HG03045 (cell line): ENCODE data around the gene DSTYK.

Experiments used
- ATAC-seq: cut with Tn5 transposase; IDR thresholded peaks from one replicate; pipeline ENCODE4 v1.9.1; 2021; ENCODE audit warnings: mild to moderate bottlenecking, moderate library complexity; ENCODE audit not compliant: unreplicated experiment

DSTYK gene, protein sequence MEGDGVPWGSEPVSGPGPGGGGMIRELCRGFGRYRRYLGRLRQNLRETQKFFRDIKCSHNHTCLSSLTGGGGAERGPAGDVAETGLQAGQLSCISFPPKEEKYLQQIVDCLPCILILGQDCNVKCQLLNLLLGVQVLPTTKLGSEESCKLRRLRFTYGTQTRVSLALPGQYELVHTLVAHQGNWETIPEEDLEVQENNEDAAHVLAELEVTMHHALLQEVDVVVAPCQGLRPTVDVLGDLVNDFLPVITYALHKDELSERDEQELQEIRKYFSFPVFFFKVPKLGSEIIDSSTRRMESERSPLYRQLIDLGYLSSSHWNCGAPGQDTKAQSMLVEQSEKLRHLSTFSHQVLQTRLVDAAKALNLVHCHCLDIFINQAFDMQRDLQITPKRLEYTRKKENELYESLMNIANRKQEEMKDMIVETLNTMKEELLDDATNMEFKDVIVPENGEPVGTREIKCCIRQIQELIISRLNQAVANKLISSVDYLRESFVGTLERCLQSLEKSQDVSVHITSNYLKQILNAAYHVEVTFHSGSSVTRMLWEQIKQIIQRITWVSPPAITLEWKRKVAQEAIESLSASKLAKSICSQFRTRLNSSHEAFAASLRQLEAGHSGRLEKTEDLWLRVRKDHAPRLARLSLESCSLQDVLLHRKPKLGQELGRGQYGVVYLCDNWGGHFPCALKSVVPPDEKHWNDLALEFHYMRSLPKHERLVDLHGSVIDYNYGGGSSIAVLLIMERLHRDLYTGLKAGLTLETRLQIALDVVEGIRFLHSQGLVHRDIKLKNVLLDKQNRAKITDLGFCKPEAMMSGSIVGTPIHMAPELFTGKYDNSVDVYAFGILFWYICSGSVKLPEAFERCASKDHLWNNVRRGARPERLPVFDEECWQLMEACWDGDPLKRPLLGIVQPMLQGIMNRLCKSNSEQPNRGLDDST

DNA sequence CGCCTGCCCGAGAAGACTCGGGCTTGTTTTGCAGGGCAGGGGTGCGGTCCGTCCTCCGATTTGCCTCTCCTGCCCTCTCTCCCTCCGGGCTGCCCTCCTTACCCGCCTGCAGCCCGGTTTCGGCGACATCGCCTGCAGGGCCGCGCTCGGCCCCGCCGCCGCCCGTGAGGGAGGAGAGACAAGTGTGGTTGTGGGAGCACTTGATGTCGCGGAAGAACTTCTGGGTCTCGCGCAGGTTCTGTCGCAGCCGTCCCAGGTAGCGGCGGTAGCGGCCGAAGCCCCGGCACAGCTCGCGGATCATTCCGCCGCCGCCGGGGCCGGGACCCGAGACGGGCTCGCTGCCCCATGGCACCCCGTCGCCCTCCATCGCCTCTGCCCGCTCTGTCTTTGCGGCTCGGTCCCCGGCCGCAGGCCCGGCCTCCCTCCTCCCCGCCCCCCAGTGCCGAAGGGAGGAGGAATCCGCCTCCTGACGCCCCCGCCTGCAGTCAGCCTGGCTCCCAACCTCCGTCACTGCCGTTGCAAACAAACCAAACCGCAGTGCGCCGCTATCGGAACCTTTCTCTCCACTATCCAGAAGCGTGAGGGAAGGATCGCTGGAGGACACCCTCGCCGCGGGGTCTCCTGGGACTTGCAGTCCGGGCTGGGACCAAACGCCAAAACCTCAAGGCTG lies at the start of gene DSTYK:
Gene DSTYK, minus strand, starts transcription at position 534 of the 670 bp plus-strand sequence. Its CDS starts 167 bp downstream, at position 367.
- ATAC-seq, result peak; percentile 93

DNA sequence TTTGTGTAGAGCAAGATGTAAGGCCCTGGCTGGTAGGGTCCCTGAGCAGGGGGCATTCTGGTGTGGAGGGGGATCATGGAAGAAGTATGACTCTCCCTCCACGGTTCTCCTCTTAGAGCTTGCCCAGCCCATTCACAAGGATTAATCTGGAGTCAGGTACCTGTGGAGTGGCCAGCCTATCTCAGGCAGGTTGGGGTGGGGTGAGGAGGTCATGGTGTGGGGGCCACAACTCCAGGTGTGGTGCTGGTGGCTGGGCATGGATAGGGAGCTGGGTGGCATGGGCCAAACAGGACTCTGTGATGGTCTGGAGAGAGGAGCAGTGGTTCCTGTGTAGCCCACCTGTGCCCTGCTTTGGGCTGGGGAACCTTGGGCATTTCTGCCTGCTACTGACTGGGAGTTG lies 48.5 kb upstream of the DSTYK start:
- no peak for ATAC-seq

DNA sequence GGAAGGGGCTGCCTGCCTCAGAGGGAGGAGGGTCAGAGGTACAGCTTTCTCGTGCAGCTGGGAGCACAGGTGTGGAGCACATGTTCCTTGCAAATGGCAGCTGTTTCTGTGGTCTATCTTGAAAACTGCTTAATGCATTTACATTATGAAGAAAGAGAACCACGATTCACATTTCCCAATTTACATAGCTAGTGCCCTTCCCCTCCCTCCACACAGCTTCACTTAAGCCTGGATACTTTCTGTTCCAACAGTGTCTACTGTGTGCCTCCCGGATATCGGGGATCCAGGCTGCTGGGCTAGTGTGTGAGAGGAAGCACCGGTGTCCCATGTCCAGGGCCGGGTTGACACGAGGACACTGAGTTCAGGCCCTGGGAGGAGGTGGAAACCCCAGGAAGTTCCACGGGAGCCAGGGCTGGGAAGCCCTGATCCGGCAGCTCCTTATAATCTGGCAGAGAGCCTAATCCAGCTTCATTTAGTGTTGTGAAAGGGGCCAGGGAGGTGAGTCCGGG lies 47.9 kb upstream of the DSTYK start:
- no peak for ATAC-seq

DNA sequence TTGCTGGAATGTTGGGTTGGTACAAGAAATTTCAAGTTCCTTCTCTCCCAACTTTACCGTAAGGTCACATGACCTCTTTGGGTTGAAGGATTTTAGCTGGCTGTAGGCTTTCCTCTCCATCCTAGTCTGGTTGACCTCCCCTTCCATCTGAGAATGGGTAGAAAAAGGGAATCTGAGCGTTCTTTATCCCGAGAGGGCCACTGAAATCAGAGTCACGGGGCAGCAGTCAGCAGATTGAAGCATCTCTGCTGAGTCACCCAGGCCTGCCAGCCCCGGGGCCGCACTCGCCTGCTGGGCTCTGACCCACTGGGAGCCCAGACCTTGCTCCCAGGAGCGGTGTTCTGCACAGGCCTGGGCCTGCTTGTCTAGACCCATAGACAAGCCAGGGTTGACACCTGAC lies 47.2 kb upstream of the DSTYK start:
- no peak for ATAC-seq

DNA sequence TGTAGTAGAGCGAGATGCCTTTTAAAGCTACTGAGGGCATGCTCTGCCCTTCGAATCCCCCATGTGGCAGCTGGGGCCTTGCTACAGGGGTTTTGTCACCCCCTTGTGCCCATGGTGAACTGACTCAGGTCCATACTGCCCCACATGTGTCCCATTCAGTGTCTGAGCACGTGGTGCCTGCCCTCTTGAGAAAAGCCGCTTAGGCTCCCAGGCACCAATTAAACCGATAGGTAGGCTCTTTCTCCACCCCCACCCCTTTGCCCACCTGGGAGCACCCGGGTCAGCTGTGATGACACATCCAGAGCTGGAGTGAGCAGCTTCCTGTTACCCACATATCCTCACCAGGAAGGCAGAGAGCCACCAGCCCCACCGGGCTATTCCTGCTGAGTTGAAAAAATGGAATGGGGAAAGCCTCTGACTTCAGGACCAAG lies 46.8 kb upstream of the DSTYK start:
- ATAC-seq, result no peak

DNA sequence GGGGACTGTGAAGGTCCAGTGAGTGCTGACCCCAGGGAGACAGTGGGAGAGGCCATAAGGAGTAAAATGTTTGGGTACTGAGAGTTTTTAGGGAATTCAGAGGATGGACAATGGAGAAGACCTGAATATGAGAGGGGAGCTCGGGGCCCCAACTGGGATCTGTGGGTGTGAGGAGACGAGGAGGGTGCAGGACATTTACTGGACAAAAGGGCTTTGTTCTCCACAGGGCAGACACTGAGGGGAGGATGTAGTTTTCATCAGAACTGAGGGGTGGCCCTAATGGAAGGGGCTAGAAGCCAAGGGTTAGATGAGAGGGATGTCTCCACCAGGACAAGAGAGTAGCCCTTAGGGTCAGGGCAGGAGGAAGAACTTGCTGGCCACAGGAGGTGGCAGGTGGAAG lies 46.2 kb upstream of the DSTYK start:
- no peak for ATAC-seq

DNA sequence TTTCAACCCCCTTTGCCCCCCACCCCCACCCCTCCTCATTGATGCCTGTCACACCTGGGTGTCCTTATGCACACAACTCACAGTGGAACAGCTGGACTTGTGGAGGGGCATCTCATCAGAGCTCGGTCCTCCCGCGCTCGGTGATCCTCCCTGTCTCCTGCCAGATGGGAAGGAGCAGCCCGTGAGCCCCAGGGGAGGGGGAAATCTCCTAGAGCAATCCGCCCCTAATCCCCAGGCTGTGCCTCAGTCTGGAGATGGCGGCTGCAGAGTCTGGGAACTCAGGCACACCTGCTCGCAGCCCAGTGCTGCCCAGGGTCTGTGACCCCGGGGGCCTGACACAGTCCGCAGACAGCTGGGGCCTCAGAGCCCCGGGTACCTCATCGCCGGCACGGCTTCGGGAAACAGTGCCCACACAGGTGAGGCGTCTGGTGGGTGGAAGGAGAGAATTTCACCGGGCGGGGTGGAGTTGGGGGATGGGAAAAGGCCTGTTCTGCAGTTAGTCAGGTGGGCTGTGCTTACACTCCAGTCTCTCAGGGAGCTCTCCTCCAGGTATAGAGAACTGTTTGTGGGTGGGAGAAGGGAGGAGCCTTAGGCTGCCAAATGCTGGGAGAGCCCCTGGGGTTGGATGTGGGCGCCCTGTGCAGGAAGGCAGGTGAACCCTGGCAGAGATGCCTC lies 45.6 kb upstream of the DSTYK start:
- no peak for ATAC-seq

DNA sequence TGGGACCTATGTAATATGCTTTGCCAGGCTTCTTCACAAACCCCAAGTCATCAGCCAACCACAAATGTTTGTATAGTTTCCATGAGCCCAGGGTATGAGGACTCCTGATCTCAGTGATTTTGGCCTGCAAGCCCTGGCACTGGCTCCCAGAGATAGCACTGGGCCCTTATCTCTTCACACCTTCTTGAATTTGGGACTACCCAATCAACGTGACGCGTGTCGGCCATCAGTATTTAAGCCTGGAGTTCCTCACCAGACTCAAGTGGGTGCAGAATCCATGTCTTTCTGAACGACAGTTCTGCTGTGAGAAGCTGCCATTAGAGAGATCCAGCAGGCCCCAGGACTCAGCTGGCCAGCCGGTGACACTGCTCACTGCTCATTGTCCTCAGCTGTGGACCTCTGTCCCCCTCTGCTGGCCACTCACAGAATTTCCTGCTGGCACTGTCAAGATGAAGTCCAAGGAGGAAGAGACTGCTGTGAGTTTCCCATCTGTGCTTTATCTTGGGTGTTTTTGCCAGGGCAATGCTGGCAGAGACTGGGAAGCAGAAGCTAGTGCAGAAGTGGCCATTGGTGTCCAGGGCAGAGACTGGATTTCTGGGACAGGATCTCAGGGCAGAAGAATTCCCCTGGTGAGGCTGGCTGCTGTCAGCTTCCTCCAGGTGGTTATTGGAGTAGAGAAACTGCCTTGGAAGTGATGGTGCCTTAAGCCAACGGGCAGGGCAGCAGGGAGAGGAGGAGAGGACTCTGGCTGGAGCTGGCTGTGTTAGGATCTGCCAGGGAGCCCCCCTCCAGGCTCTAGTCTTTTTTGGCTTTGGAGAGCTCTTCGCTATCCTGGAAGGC lies 44.7 kb upstream of the DSTYK start:
- ATAC-seq, result peak; percentile 47

DNA sequence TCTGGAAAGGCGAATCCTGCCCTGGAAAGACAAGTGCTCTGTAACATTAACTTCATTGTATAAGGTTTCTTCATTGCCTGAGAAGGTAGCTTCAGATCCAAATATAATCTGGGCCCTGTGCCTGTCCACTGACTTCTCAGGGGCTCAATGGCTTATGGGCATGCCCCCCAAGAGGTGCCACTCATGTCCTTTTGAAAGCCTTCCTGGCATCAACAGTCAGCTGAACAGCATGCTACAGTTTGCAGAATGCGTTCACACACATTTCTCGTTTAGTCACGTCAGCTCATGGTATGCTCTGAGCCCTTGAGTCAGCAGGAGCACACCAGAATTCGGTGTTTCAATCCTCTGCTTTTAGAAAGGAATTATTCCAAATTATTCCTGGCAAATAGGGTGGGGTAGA lies 40.1 kb upstream of the DSTYK start:
- no peak for ATAC-seq

DNA sequence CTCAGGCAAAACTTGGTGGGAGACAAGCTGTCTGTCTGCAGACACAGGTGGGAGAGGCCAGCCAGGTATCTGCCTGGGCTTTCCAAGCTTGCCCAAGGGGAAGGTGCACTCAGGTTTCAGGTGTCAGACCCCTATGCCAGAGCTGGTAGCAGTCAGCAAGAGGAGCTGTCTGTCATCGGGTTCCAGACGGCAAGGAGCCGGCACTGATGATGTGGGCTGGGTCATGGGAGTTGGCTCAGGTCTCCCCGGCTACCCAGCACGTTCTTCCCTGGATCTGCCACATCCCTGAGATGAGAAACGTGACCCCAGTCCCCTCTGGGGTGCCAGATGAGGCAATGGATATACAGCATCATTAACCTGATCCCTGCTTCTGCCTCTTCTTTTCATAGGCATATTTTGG lies 39.2 kb upstream of the DSTYK start:
- no peak for ATAC-seq

DNA sequence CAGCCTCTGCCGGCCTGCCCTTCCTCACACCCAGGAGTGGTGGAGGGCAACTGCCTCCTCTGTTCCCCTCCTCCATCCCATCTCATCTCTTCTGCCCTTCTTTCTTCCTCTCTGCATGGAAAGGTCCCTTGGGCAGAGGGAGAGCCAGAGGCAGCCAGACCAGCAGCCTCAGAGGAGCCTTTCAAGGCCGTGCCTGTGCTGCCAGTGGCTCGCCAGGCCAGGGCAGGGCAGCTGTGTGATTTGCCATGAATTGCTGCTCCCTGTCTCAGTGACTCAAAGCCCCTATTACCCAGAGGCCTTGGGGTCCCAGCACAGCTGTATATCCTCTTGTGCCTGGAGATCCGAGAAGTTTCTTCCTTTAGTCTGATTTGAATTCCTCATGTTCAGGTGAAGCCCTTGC lies 38.1 kb upstream of the DSTYK start:
- no peak for ATAC-seq

DNA sequence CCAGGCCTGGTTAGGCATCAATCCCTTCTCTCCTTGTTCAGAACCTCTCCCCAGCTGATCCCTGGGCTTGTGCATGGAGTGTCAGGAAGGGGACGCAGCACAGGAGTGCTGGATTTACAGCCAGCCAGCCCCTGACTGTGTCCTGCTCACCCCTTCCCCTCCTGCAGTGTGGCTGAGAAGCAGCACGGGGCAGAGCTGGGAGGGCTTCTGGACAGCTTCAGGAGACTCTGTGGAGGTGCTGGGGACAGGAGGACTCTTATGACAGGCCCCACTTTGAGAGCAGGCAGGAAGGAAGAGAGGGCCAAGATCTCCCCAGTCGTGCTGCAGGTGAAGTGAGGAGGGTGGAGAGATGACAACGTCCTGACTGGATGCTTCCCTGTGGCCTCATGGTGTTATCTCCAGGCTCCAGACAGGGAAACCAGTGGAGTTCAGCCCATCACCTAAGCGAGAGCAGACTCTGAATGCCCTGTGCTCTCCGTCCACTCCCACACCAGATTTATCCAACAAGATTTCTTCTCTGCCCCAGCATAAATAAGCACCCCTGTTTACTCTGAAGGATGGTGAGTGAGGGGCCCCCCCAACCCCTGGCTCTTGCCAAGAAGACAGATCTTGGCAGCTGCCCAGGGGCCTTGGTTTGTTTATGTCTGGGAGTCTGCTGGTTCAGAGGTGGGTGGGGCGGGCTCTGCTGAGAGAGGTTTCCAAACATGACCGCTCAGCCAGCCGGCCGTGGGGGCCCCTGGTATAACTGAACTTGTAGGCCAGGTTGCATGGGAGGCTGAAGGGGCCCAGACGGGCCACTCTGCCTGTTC lies 37.5 kb upstream of the DSTYK start:
- no peak for ATAC-seq

DNA sequence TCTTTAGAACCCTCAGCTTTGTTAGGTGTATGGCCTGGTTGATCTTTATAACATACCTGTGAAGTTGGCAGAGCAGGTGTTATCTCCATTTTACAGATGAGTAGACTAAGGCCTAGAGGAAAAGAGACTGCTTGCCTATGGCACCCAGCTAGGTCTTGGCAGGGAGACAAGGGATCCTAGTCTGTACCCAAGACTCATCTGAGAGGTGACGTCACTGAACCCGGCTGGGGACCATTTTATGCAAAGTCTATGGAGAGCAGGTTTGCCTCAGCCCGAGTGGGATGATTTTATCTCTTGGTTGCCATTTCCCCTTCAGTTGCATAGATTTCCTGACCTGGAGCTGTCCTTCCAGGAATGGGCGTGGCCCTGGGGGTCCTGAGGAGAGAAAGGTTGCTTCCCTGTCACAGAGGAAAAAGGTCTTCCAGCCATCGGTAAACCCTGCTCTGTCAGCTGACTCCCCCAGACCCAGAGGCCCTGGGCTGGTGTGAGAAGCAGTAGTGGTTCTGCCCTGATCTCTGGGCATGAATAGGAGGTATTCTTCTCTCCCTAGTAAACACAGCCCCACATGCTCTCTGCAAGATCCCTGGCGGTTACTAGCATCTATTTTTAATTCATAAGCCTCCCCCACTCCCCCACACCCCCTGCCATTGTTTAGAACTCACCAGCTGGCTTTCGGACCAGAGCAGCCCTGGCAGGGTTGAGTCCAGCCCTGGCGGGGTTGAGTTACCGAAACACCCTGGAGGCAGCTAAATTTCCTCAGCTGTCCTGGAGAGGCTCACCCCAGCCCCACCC lies 35.8 kb upstream of the DSTYK start:
- no peak for ATAC-seq

DNA sequence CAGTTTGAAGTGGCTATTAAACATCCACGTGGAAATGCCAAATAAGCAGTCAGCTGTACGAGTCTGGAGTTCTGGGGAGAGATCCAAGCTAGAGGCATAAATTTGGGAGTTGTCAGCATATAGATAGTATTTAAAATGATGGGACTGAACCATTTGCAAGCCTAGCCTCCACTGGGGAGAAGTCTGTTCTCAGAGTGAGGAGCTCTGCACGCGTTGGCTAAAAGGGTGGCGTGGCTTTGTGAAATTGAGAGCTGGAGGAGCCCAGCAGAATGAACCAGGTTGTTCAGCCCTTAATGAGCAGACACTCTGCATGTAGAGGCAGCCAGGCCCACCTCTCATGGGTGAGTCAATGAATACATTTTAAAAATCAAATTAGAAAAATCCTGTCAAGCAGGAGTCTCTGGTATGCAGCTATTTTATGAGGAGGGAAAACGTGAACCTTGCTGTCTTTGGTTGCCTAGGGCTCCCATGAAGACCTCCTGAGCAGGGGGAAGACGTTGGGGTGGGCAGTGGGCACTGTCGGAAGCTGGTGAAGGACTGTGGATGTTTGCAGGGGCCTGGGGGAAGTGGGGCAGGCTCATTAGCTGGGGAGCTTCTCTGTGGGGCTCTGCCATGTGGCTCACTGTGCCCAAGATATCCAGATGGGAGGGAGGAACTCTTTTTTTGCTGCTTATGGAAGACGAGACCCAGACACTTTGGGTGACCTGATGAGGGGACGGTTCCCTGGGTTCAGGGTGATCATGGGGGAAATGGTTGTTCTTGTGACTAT lies 35.0 kb upstream of the DSTYK start:
- no peak for ATAC-seq

DNA sequence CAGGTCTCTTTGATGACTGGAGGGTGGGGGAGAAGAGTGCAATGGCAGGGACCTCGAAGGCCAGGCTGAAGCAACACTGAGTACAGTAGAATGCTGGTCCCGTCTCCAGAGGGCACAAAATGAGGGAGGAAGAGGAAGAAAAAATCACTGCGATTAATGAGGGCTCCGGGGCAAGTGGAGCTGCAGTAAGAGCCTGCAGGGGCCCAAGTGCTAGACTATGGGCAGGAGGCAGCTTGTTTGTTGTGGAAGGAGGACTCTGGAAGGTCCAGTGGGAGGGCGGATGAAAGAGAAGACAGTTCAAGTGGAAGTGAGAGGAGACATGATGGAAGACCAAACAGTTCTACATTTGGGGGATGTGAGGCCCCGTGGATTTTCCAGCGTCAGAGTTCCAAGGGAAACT lies 33.6 kb upstream of the DSTYK start:
- no peak for ATAC-seq

DNA sequence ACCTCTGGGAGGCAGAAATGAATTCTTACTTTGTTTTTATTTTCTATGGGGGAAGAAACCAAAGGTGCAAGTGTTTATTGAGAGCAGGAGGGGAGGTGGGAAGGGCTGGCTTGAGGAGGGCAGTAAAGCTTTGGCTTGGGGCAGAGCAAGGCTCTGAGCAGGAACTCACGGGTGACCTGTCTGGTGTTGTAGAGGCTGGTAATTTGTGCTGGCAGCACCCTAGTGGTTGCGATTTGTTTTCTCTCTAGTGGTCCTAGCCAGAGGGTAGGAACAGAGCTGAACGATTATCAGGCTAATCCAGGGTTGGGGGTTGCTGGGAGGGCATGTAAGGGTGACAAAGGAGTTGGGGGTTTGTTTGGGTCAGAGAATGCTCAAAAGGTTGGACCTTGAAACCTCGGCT lies 32.9 kb upstream of the DSTYK start:
- no peak for ATAC-seq
